WI38 (cell line): ENCODE results near the gene HLA-F.

Experiments
- H3K4me3 ChIP-seq: 2 replicates; pipeline ENCODE4 v1.5.1; 2011; ENCODE audit warnings: low read depth, mild to moderate bottlenecking, control low read depth, low read length
- TF ChIP-seq, protein P1 (sequence below): IDR thresholded peaks from 2 replicates; pipeline ENCODE4 v1.5.1; 2012; ENCODE audit warnings: low read depth, mild to moderate bottlenecking, control low read depth, low read length

The HLA-F gene

DNA sequence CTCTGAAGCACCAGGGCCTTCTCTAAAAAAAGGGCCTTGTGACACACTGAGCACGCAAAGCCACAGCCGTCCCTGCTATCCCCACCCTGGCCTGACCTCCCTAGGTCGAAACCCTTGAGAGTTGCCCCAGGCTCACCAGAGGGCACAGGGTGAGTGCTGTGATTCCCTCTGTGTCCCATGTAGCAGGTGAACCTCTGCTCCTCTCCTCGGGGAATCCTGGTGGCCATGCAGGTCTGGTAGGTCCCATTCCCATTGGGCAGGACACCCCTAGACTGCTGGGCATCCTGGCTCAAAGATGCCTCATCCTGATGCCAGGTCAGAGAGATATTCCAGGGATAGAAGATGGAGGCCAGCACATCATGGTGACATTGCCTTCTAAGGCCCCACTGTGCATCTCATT is 20.9 kb downstream of the HLA-F start:
- H3K4me3 ChIP-seq, result no peak overlapping the region
- TF ChIP-seq, protein P1, sequence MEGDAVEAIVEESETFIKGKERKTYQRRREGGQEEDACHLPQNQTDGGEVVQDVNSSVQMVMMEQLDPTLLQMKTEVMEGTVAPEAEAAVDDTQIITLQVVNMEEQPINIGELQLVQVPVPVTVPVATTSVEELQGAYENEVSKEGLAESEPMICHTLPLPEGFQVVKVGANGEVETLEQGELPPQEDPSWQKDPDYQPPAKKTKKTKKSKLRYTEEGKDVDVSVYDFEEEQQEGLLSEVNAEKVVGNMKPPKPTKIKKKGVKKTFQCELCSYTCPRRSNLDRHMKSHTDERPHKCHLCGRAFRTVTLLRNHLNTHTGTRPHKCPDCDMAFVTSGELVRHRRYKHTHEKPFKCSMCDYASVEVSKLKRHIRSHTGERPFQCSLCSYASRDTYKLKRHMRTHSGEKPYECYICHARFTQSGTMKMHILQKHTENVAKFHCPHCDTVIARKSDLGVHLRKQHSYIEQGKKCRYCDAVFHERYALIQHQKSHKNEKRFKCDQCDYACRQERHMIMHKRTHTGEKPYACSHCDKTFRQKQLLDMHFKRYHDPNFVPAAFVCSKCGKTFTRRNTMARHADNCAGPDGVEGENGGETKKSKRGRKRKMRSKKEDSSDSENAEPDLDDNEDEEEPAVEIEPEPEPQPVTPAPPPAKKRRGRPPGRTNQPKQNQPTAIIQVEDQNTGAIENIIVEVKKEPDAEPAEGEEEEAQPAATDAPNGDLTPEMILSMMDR, result no peak

DNA sequence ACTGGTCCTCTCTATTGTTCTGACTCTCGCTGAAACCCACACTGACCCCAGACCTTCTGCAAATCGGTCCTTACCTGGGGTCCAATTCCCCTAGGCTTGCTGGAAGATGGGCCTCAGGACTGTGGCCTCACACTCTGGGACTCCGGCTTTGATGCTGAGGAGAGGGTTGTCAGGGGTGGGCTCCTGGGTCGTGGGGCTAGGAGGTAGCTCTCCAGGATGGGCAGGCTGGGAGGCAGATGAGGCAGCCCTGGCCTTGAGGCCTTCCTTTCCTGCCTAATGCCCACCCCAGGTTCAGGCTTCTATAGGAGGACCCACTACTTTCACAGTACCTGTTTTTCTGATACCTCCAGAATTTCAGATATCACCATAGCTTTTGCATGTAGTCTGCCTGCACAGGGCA is 21.4 kb downstream of the HLA-F start:
- TF ChIP-seq, protein P1, result no peak

DNA sequence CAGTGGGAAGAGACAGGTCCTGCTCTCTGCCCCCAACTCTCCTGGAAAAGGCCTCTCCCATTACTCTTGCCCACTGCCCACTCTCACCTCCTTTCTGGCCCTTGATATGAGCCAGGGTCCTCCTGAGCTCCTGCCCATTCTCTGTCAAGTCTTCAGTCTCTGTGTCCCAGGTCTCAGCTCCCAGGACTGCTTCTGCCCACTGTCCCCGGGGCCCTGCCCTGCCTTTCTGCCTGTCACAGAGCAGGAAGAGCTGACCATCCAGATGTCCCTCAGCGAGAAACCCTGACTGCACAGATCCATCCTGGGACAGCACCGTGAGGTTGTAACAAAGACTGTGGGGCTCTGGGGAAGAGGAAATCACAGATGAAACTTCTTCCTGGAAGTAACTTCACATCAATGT is 22.2 kb downstream of the HLA-F start:
- TF ChIP-seq, protein P1, result no peak
- no peak overlapping the region for H3K4me3 ChIP-seq

More for the DNA sequence above, 21.4 kb downstream of the HLA-F start:
- no peak overlapping the region for H3K4me3 ChIP-seq

DNA sequence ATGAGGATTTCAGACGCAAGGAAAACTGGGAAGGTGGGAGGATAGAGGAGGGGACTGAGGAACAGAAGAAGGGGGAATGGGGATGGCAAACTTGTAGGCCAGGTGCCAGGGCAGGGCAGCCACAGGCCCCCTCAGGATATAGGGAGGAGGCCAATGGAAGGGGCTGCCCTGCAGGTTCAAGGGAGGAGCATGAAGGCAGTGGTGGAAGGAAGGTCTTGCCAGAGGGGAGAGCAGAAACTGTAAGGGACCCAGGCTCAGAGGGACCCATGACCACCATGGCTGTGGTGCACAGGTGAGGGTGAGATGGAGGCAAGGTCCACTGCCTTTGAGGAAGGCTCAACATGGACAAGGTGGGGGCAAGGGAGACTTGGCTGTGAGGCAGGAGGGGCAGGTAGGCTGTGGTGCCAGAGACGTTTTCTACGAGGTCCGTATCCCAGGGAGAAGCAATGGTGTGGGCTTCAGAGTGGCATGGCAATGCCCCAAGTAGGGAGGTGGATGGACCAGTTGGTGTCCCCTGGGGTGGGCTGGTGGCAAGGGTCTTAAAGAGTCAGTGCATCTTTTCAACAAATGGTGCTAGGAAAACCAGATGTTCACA is 22.7 kb downstream of the HLA-F start:
- TF ChIP-seq, protein P1, result no peak
- H3K4me3 ChIP-seq, result no peak overlapping the region

DNA sequence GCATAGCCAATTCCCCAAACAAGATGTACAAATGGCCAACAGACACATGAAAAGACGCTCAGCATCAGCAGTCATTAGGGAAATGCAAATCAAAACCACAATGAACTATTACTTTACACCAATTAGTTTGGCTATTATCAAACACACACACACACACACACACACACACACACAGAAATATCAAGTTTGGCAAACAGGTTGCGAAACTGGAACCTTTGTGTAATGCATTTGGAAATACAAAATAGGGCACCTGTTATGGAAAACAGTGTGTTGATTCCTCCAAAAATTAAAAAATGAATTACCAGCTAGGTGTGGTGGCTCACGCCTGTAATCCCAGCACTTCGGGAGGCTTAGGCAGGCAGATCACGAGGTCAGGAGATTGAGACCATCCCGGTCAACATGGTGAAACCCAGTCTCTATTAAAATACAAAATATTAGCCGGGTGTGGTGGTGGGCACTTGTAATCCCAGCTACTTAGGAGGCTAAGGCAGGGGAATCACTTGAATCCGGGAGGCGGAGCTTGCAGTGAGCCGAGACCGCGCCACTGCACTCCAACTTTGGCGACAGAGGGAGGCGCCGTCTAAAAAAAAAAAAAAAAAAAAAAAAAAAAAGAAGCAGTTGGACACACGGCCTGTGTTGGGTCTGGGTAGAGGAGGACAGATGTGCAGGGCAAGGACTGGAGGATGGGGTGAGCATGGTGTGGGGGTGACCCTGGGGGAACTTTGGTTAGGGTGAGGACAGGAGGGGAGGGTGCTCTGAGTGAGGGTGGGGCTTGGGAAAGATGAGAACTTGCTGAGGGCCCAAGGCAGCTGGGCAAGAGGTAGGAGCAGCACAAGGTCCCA is 23.8 kb downstream of the HLA-F start:
- H3K4me3 ChIP-seq, result no peak overlapping the region

DNA sequence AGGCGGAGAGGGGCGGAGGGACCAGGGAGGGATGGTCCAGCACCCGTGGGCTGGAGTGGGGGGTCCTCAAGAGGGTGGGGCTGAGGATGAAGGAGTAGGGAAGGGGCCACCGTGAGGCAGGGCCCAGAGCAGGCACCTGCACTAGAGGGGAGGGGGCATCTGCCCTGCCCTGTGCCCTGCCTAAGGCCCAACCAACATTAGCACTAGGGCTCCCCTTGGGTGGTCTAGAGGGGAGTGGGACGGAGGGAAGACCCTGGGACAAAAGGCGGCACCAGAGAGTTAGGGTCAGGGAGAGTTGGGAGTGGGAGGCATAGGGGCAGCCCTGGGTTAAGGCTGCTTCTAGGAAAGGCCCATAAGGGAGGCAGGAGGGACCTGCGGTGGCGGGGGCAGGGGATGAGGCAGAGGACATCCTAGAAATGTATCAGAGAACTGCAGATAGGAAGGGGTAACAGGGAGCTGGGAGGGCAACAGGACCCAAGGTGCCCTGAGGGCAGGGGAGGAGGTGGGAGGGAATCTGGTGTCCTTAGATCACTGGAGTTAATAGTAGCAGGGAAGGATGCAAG is 24.5 kb downstream of the HLA-F start:
- H3K4me3 ChIP-seq, result no peak overlapping the region

More for the DNA sequence above, 23.8 kb downstream of the HLA-F start:
- TF ChIP-seq, protein P1, result no peak

More for the DNA sequence above, 24.5 kb downstream of the HLA-F start:
- TF ChIP-seq, protein P1, result no peak
